H9 (cell line): Measurements from ENCODE around the gene FANCI. TPM values are rescaled to one million over a fixed set of nuclear protein-coding genes. Genes with fewer than 3 reads are reported as not detected.

Experiments used
- DNase-seq: peaks from one replicate; pipeline ENCODE4 v3.0.0-alpha.2; 2017
- H2AFZ ChIP-seq: one replicate; pipeline ENCODE4 v1.6.1; 2013; ENCODE audit warnings: mild to moderate bottlenecking, low read length, control low read depth, moderate library complexity
- H2AK5ac ChIP-seq: 2 replicates; pipeline ENCODE4 v1.6.1; 2013; ENCODE audit warnings: low read length, control low read depth, mixed read lengths; ENCODE audit not compliant: insufficient read length
- H2BK120ac ChIP-seq: one replicate; pipeline ENCODE4 v1.6.1; 2013; ENCODE audit warnings: low read depth, mild to moderate bottlenecking, low read length, control low read depth, inconsistent platforms; ENCODE audit not compliant: poor library complexity, severe bottlenecking
- H2BK12ac ChIP-seq: 2 replicates; pipeline ENCODE4 v1.6.1; 2013; ENCODE audit warnings: low read length, control low read depth, mixed read lengths, low read depth; ENCODE audit not compliant: insufficient read length
- H2BK15ac ChIP-seq: 2 replicates; pipeline ENCODE4 v1.6.1; 2013; ENCODE audit warnings: low read depth, low read length, control low read depth
- H2BK20ac ChIP-seq: one replicate; pipeline ENCODE4 v1.6.1; 2013; ENCODE audit warnings: low read depth, mild to moderate bottlenecking, low read length, control low read depth, inconsistent platforms; ENCODE audit not compliant: poor library complexity, severe bottlenecking
- H2BK5ac ChIP-seq: 2 replicates; pipeline ENCODE4 v1.6.1; 2013; ENCODE audit warnings: low read length, control low read depth, mixed read lengths; ENCODE audit not compliant: insufficient read length
- H3K14ac ChIP-seq: 2 replicates; pipeline ENCODE4 v1.6.1; 2013; ENCODE audit warnings: low read length, control low read depth; ENCODE audit not compliant: insufficient read depth
- H3K18ac ChIP-seq: 2 replicates; pipeline ENCODE4 v1.6.1; 2013; ENCODE audit warnings: low read depth, mild to moderate bottlenecking, mixed read lengths, low read length, control low read depth; ENCODE audit not compliant: insufficient read length
- H3K23ac ChIP-seq: 2 replicates; pipeline ENCODE4 v1.6.1; 2013; ENCODE audit warnings: low read length, control low read depth, mixed read lengths, low read depth; ENCODE audit not compliant: insufficient read length
- H3K23me2 ChIP-seq: 2 replicates; pipeline ENCODE4 v1.6.1; 2013; ENCODE audit warnings: low read depth, mild to moderate bottlenecking, mixed read lengths, low read length, control low read depth; ENCODE audit not compliant: insufficient read length, poor library complexity, severe bottlenecking
- H3K27ac ChIP-seq: 2 replicates; pipeline ENCODE4 v1.5.1; 2013; ENCODE audit warnings: low read length, control low read depth, mixed read lengths, low read depth; ENCODE audit not compliant: insufficient read length
- H3K27me3 ChIP-seq: 2 replicates; pipeline ENCODE4 v1.6.1; 2013; ENCODE audit warnings: low read length, control low read depth, inconsistent platforms; ENCODE audit not compliant: insufficient read depth
- H3K4ac ChIP-seq: 2 replicates; pipeline ENCODE4 v1.6.1; 2013; ENCODE audit warnings: low read depth, mild to moderate bottlenecking, control low read depth, inconsistent platforms, low read length, moderate library complexity
- H3K4me1 ChIP-seq: 2 replicates; pipeline ENCODE4 v1.6.1; 2013; ENCODE audit warnings: low read length, control low read depth, inconsistent platforms; ENCODE audit not compliant: insufficient read depth
- H3K4me2 ChIP-seq: 2 replicates; pipeline ENCODE4 v1.6.1; 2013; ENCODE audit warnings: low read length, control low read depth, mixed read lengths; ENCODE audit not compliant: insufficient read length, insufficient read depth
- H3K56ac ChIP-seq: 2 replicates; pipeline ENCODE4 v1.6.1; 2013; ENCODE audit warnings: low read depth, mild to moderate bottlenecking, mixed read lengths, low read length, control low read depth; ENCODE audit not compliant: insufficient read length
- H3K79me1 ChIP-seq: 2 replicates; pipeline ENCODE4 v1.6.1; 2013; ENCODE audit warnings: low read depth, mild to moderate bottlenecking, moderate library complexity, low read length, control low read depth, inconsistent platforms; ENCODE audit not compliant: insufficient read depth, poor library complexity, severe bottlenecking
- H3K79me2 ChIP-seq: 2 replicates; pipeline ENCODE4 v1.6.1; 2013; ENCODE audit warnings: low read length, control low read depth, inconsistent platforms; ENCODE audit not compliant: insufficient read depth
- H3K9ac ChIP-seq: 2 replicates; pipeline ENCODE4 v1.6.1; 2013; ENCODE audit warnings: low read length, control low read depth, mixed read lengths; ENCODE audit not compliant: insufficient read length; ENCODE audit errors: extremely low read depth
- H3K9me3 ChIP-seq: one replicate; pipeline ENCODE4 v1.6.1; 2013; ENCODE audit warnings: low read depth, low read length, inconsistent platforms; ENCODE audit not compliant: control insufficient read depth
- H3T11ph ChIP-seq: one replicate; pipeline ENCODE4 v1.6.1; 2013; ENCODE audit warnings: mild to moderate bottlenecking, low read length, control low read depth, inconsistent platforms
- H4K20me1 ChIP-seq: one replicate; pipeline ENCODE4 v1.6.1; 2013; ENCODE audit not compliant: control insufficient read depth, insufficient read length, insufficient read depth
- H4K5ac ChIP-seq: 2 replicates; pipeline ENCODE4 v1.6.1; 2013; ENCODE audit warnings: low read depth, mild to moderate bottlenecking, mixed read lengths, low read length, control low read depth; ENCODE audit not compliant: insufficient read length
- H4K8ac ChIP-seq: replicated peaks from 2 replicates; pipeline ENCODE4 v1.6.1; 2013; ENCODE audit warnings: low read length, control low read depth, mixed read lengths, low read depth; ENCODE audit not compliant: insufficient read length
- H4K91ac ChIP-seq: 2 replicates; pipeline ENCODE4 v1.6.1; 2013; ENCODE audit warnings: low read depth, mild to moderate bottlenecking, moderate library complexity, mixed read lengths, low read length, control low read depth; ENCODE audit not compliant: insufficient read length
- H3K27ac Mint-ChIP-seq, 3 experiments: 2 replicates in 2 of 3; 3 replicates in 1 of 3; pipeline ENCODE4 v1.8.0; 2020 to 2021; ENCODE audit warnings: mixed read lengths in 3 of 3, mild to moderate bottlenecking in 1 of 3, moderate library complexity in 1 of 3
- H3K27me3 Mint-ChIP-seq: 2 replicates; pipeline ENCODE4 v1.8.0; 2021; ENCODE audit warnings: low read depth, mild to moderate bottlenecking, moderate library complexity, mixed read lengths
- H3K36me3 Mint-ChIP-seq, 3 experiments: 2 replicates in 2 of 3; 3 replicates in 1 of 3; pipeline ENCODE4 v1.8.0; 2020 to 2021; ENCODE audit warnings: low read depth in 3 of 3, mixed read lengths in 3 of 3; ENCODE audit not compliant: insufficient read depth in 1 of 3
- H3K4me1 Mint-ChIP-seq, 2 experiments: 2 replicates each; pipeline ENCODE4 v1.8.0; 2020; ENCODE audit warnings: mixed read lengths in 2 of 2
- H3K4me3 Mint-ChIP-seq, 2 experiments: 2 replicates in 1 of 2; 3 replicates in 1 of 2; pipeline ENCODE4 v1.8.0; 2020 to 2021; ENCODE audit warnings: mild to moderate bottlenecking in 2 of 2, mixed read lengths in 2 of 2, moderate library complexity in 1 of 2
- H3K9me3 Mint-ChIP-seq, 2 experiments: 2 replicates in 1 of 2; 3 replicates in 1 of 2; pipeline ENCODE4 v1.8.0; 2020; ENCODE audit warnings: mild to moderate bottlenecking in 2 of 2, mixed read lengths in 2 of 2, moderate library complexity in 1 of 2
- WGBS: extraction: QIAGEN DNeasy Blood & Tissue Kit; methylation state at CpG from one replicate; pipeline ENCODE4 v1.1.7; 2013; ENCODE audit warnings: missing lambda C conversion rate, low lambda C conversion rate, mixed read lengths; ENCODE audit not compliant: insufficient read length; ENCODE audit errors: extremely low coverage; 5-methylcytosine and 5-hydroxymethylcytosine counted together
- total RNA-seq: library from RNA; stranded (reverse); gene quantifications from 2 replicates; pipeline ENCODE4 v1.2.1, GENCODE V29; 2021
- TF ChIP-seq, protein P1 (sequence below): fragments of 200-600 bp; sonication (generic); conservative IDR thresholded peaks from 3 replicates; pipeline ENCODE4 v1.8.0; 2021; ENCODE audit warnings: antibody characterized with exemption, mild to moderate bottlenecking

FANCI gene
- total RNA-seq, 1 experiment from 2014 or later, result 106 TPM

DNA sequence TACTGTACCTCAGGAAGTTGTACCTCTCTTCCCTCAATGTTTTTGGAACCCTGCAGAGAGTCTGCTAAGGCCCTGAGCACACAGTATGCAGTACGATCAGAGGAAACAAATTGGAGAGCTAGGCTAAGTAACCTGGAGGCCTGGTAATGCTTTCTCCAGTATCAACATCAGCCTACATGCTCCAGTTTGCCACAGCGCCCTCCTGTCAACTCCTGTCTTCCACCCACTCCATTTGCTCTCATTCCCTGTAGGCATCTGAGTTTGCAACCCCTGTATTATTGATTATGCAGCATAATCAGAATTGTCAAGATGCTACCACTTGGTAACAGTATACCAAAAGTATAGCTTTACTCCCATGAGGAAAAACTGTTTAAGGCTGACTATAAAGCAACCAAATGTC is 76.4 kb downstream of the FANCI start:
- Histone ChIP-seq H2BK12ac (no peak overlapping the region), H3K23me2 (no peaks in the 10 kb centered on the region), H4K8ac (no peak overlapping the region), H3K4ac (no peak overlapping the region), H3K14ac (no peak overlapping the region), H3T11ph (no peak overlapping the region), H2BK15ac (no peak overlapping the region), H3K9me3 (no peaks in the 10 kb centered on the region), H3K4me1 (no peaks in the 10 kb centered on the region), H3K9ac (no peak overlapping the region), H3K56ac (no peak overlapping the region), H3K27me3 (no peaks in the 10 kb centered on the region), H3K27ac (no peak overlapping the region), H3K23ac (no peak overlapping the region), H2BK5ac (no peak overlapping the region), H2BK20ac (no peak overlapping the region), H2AFZ (no peak overlapping the region), H3K79me2 (no peaks in the 10 kb centered on the region), H3K79me1 (no peaks in the 10 kb centered on the region), H4K20me1 (no peaks in the 10 kb centered on the region), H4K91ac (no peak overlapping the region), H4K5ac (no peak overlapping the region), H3K18ac (no peak overlapping the region), H2BK120ac (no peak overlapping the region), H2AK5ac (no peak overlapping the region), H3K4me2 (no peak overlapping the region)
- no peaks in the 10 kb centered on the region for H3K9me3 Mint-ChIP-seq
- WGBS, result no CpG with 5 or more reads among the region's 2 CpGs
- no peaks in the 10 kb centered on the region for H3K27me3 Mint-ChIP-seq
- peaks cover 55 to 96% (median 83%) of the 10 kb centered on the region in 3 experiments for H3K36me3 Mint-ChIP-seq
- no peaks in the 10 kb centered on the region for H3K4me1 Mint-ChIP-seq
- no peak overlapping the region for H3K4me3 Mint-ChIP-seq
- TF ChIP-seq, protein P1, sequence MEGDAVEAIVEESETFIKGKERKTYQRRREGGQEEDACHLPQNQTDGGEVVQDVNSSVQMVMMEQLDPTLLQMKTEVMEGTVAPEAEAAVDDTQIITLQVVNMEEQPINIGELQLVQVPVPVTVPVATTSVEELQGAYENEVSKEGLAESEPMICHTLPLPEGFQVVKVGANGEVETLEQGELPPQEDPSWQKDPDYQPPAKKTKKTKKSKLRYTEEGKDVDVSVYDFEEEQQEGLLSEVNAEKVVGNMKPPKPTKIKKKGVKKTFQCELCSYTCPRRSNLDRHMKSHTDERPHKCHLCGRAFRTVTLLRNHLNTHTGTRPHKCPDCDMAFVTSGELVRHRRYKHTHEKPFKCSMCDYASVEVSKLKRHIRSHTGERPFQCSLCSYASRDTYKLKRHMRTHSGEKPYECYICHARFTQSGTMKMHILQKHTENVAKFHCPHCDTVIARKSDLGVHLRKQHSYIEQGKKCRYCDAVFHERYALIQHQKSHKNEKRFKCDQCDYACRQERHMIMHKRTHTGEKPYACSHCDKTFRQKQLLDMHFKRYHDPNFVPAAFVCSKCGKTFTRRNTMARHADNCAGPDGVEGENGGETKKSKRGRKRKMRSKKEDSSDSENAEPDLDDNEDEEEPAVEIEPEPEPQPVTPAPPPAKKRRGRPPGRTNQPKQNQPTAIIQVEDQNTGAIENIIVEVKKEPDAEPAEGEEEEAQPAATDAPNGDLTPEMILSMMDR, result no peak
- H3K27ac Mint-ChIP-seq, result 0 out of 7 replicates have a peak overlapping the region, but pooled peaks of 1 of the 3 experiments have one; percentile 45
- DNase-seq, result no peak
